Measurements from ENCODE around the gene VCP.

VCP gene

GRCh38 chr9:35106343-35106730, 33.9 kb upstream of the VCP start:
- H3K4me3 ChIP-seq (ENCODE audit: low read depth, low read length) = no peak overlapping the region
- TF ChIP-seq CTCF (IDR thresholded peaks at IDR 0.05; ENCODE audit: low read depth, low read length) = no peak

GRCh38 chr9:35105571-35106342, 33.3 kb upstream of the VCP start:
- no peak overlapping the region for H3K4me3 ChIP-seq (ENCODE audit: low read depth, low read length)
- no peak for TF ChIP-seq CTCF (IDR thresholded peaks at IDR 0.05; ENCODE audit: low read depth, low read length)

GRCh38 chr9:35105126-35105525, 32.7 kb upstream of the VCP start:
- H3K4me3 ChIP-seq (ENCODE audit: low read depth, low read length) = no peak overlapping the region
- no peak for TF ChIP-seq CTCF (IDR thresholded peaks at IDR 0.05; ENCODE audit: low read depth, low read length)

- no peak for TF ChIP-seq CTCF (IDR thresholded peaks at IDR 0.05; ENCODE audit: low read depth, low read length)
- no peak overlapping the region for H3K4me3 ChIP-seq (ENCODE audit: low read depth, low read length)
Observed at GRCh38 chr9:35104586-35104985, 32.2 kb upstream of the VCP start.

GRCh38 chr9:35103660-35104191, 31.3 kb upstream of the VCP start:
- peak overlapping the region; percentile 88 for H3K4me3 ChIP-seq (ENCODE audit: low read depth, low read length)
- TF ChIP-seq CTCF (IDR thresholded peaks at IDR 0.05; ENCODE audit: low read depth, low read length) = no peak

- no peak for TF ChIP-seq CTCF (IDR thresholded peaks at IDR 0.05; ENCODE audit: low read depth, low read length)
- peak within 1 kb of the TSS; percentile 88 for H3K4me3 ChIP-seq (ENCODE audit: low read depth, low read length)
Observed at GRCh38 chr9:35102769-35103659, 30.6 kb upstream of the VCP start, which contains the start of gene STOML2. STOML2 (minus strand) TSS chr9:35103131; CDS start chr9:35103094, 37 bp downstream.

GRCh38 chr9:35102465-35102768, 30.0 kb upstream of the VCP start:
- no peak for TF ChIP-seq CTCF (IDR thresholded peaks at IDR 0.05; ENCODE audit: low read depth, low read length)
- peak overlapping the region; percentile 88 for H3K4me3 ChIP-seq (ENCODE audit: low read depth, low read length)

Data from WI38 (cell line).